H1 (cell line): ENCODE measurements around the gene ZNF670. TPM values are rescaled to one million over a fixed set of nuclear protein-coding genes. Genes with fewer than 3 reads are reported as not detected.

Source experiments
- BCL11A ChIP-seq, 2 experiments: IDR thresholded peaks; one replicate each; pipeline ENCODE4 v1.6.1; 2011; ENCODE audit warnings: low read depth in 2 of 2, low read length in 2 of 2, mild to moderate bottlenecking in 2 of 2
- EZH2 ChIP-seq: fragments of 200-600 bp; sonication (generic); IDR thresholded peaks from 2 replicates; pipeline ENCODE4 v1.7.1; 2012; ENCODE audit warnings: low read depth, mild to moderate bottlenecking, moderate library complexity, low read length, inconsistent platforms; ENCODE audit not compliant: severe bottlenecking
- GABPA ChIP-seq: IDR thresholded peaks from 2 replicates; pipeline ENCODE4 v1.6.1; 2011; ENCODE audit warnings: mild to moderate bottlenecking, low read length, moderate library complexity, borderline replicate concordance; ENCODE audit not compliant: insufficient read depth
- PHF8 ChIP-seq: fragments of 200-600 bp; sonication (generic); conservative IDR thresholded peaks from 2 replicates; pipeline ENCODE4 v1.7.1; 2012; ENCODE audit warnings: low read depth, mild to moderate bottlenecking, inconsistent platforms, low read length, moderate library complexity
- TAF7 ChIP-seq: optimal IDR thresholded peaks from 2 replicates; pipeline ENCODE3; 2011; ENCODE audit warnings: low read depth, mild to moderate bottlenecking, inconsistent platforms, low read length, moderate library complexity, borderline replicate concordance
- TEAD4 ChIP-seq: IDR thresholded peaks from 2 replicates; pipeline ENCODE4 v1.6.1; 2012; ENCODE audit warnings: low read depth, low read length, inconsistent platforms, mixed read lengths
- polyA plus RNA-seq, 7 experiments: library from polyadenylated mRNA; depleted of rRNA in 3 of 7; stranded (reverse) in 5 of 7; unstranded in 2 of 7; fragments of >200 nt in 5 of 7; fragments of 200-250 nt in 2 of 7; gene quantifications; 1 replicate in 5 of 7; 2 replicates in 1 of 7; 4 replicates in 1 of 7; pipeline versions ENCODE4 v1.2.1 to v1.2.3, GENCODE V29; 2011 to 2013; ENCODE audit warnings: missing spikeins in 2 of 7, mixed read lengths in 2 of 7
- total RNA-seq: library from RNA; stranded (reverse); fragmentation: NEBNext Ultra II Directional; extraction: Animal tissue kit (Norgen Biotek cat#: 25700); gene quantifications from 2 replicates; pipeline ENCODE4 v1.2.1, GENCODE V29; 2021
- TF ChIP-seq, protein P1 (sequence below): fragments of 300-600 bp; sonication (generic); IDR thresholded peaks from 2 replicates; pipeline ENCODE4 v1.7.1; 2012; ENCODE audit warnings: low read length, moderate library complexity, mild to moderate bottlenecking, inconsistent platforms; ENCODE audit not compliant: insufficient replicate concordance

ZNF670 gene
- total and polyA plus RNA-seq, 2 of the 8 experiments (the other 6 are each of a cell fraction or from before 2014, with no cell fraction given), result 2.8 to 15.4 TPM

DNA sequence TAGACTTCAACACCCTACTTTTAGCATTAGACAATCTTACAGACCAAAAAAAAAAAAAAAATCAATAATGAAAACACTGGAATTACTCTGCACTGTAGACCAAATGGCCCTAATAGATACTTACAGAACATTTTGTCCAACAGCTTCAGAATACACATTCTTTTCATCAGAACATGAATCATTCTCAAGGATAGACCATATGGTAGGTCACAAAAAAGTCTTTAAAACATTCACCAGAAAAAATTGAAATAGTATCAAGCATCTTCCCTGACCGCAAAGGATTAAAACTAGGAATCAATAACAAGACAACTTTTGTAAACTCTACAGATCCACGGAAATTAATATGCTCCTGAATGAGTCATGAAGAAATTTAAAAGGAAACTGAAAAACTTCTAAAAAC, 22.5 kb downstream of the ZNF670 start (continued):
- TF ChIP-seq, protein P1, sequence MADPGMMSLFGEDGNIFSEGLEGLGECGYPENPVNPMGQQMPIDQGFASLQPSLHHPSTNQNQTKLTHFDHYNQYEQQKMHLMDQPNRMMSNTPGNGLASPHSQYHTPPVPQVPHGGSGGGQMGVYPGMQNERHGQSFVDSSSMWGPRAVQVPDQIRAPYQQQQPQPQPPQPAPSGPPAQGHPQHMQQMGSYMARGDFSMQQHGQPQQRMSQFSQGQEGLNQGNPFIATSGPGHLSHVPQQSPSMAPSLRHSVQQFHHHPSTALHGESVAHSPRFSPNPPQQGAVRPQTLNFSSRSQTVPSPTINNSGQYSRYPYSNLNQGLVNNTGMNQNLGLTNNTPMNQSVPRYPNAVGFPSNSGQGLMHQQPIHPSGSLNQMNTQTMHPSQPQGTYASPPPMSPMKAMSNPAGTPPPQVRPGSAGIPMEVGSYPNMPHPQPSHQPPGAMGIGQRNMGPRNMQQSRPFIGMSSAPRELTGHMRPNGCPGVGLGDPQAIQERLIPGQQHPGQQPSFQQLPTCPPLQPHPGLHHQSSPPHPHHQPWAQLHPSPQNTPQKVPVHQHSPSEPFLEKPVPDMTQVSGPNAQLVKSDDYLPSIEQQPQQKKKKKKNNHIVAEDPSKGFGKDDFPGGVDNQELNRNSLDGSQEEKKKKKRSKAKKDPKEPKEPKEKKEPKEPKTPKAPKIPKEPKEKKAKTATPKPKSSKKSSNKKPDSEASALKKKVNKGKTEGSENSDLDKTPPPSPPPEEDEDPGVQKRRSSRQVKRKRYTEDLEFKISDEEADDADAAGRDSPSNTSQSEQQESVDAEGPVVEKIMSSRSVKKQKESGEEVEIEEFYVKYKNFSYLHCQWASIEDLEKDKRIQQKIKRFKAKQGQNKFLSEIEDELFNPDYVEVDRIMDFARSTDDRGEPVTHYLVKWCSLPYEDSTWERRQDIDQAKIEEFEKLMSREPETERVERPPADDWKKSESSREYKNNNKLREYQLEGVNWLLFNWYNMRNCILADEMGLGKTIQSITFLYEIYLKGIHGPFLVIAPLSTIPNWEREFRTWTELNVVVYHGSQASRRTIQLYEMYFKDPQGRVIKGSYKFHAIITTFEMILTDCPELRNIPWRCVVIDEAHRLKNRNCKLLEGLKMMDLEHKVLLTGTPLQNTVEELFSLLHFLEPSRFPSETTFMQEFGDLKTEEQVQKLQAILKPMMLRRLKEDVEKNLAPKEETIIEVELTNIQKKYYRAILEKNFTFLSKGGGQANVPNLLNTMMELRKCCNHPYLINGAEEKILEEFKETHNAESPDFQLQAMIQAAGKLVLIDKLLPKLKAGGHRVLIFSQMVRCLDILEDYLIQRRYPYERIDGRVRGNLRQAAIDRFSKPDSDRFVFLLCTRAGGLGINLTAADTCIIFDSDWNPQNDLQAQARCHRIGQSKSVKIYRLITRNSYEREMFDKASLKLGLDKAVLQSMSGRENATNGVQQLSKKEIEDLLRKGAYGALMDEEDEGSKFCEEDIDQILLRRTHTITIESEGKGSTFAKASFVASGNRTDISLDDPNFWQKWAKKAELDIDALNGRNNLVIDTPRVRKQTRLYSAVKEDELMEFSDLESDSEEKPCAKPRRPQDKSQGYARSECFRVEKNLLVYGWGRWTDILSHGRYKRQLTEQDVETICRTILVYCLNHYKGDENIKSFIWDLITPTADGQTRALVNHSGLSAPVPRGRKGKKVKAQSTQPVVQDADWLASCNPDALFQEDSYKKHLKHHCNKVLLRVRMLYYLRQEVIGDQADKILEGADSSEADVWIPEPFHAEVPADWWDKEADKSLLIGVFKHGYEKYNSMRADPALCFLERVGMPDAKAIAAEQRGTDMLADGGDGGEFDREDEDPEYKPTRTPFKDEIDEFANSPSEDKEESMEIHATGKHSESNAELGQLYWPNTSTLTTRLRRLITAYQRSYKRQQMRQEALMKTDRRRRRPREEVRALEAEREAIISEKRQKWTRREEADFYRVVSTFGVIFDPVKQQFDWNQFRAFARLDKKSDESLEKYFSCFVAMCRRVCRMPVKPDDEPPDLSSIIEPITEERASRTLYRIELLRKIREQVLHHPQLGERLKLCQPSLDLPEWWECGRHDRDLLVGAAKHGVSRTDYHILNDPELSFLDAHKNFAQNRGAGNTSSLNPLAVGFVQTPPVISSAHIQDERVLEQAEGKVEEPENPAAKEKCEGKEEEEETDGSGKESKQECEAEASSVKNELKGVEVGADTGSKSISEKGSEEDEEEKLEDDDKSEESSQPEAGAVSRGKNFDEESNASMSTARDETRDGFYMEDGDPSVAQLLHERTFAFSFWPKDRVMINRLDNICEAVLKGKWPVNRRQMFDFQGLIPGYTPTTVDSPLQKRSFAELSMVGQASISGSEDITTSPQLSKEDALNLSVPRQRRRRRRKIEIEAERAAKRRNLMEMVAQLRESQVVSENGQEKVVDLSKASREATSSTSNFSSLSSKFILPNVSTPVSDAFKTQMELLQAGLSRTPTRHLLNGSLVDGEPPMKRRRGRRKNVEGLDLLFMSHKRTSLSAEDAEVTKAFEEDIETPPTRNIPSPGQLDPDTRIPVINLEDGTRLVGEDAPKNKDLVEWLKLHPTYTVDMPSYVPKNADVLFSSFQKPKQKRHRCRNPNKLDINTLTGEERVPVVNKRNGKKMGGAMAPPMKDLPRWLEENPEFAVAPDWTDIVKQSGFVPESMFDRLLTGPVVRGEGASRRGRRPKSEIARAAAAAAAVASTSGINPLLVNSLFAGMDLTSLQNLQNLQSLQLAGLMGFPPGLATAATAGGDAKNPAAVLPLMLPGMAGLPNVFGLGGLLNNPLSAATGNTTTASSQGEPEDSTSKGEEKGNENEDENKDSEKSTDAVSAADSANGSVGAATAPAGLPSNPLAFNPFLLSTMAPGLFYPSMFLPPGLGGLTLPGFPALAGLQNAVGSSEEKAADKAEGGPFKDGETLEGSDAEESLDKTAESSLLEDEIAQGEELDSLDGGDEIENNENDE, result no peak
- TF ChIP-seq PHF8 (no peak), TEAD4 (no peak), EZH2 (no peak), BCL11A (IDR thresholded peaks at IDR 0.05; ENCODE audit: low read depth in 2 of 2, low read length in 2 of 2) (no peak), TAF7 (no peak), GABPA (no peak)
- TF ChIP-seq, all 59 proteins: peak for 0
